ENCODE data around the gene MOB4.

MOB4 gene

DNA sequence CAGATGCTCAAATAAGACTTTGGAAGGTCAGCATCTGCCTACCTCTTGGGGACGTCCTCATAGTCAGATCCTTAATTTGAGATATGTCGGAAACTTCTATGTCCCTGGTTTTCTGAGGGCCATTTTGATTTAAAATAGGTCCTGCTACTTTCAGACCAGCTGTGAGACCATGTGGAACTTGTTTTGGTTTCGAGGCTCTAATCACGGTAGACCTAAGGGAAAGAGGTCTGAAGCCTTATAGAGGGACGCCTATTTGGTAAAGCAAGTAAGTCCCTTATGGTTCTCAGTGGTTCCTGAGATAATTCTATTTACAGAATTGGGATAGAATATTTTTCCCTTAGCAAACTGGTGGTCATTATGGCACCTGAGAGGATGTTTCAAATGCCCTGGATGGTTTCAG is 84.4 kb downstream of the MOB4 start:
- no peak for DNase-seq
- TF ChIP-seq, protein P1, sequence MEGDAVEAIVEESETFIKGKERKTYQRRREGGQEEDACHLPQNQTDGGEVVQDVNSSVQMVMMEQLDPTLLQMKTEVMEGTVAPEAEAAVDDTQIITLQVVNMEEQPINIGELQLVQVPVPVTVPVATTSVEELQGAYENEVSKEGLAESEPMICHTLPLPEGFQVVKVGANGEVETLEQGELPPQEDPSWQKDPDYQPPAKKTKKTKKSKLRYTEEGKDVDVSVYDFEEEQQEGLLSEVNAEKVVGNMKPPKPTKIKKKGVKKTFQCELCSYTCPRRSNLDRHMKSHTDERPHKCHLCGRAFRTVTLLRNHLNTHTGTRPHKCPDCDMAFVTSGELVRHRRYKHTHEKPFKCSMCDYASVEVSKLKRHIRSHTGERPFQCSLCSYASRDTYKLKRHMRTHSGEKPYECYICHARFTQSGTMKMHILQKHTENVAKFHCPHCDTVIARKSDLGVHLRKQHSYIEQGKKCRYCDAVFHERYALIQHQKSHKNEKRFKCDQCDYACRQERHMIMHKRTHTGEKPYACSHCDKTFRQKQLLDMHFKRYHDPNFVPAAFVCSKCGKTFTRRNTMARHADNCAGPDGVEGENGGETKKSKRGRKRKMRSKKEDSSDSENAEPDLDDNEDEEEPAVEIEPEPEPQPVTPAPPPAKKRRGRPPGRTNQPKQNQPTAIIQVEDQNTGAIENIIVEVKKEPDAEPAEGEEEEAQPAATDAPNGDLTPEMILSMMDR (IDR thresholded peaks at IDR 0.05; ENCODE audit: low read depth, low read length, missing control alignments) = no peak
- Histone ChIP-seq H3K27ac (no peak overlapping the region), H3K36me3 (replicated peaks) (no peaks in the 10 kb centered on the region), H3K4me3 (ENCODE audit: low read depth, low read length) (no peak overlapping the region), H3K27me3 (replicated peaks) (no peaks in the 10 kb centered on the region)
- in situ Hi-C loops (cut with HindIII; ENCODE audit: low pct_ligation_motif_present, low sequenced_read_pairs) = no loop called here

- Histone ChIP-seq H3K36me3 (replicated peaks) (no peaks in the 10 kb centered on the region), H3K27ac (no peak overlapping the region), H3K4me3 (ENCODE audit: low read depth, low read length) (no peak overlapping the region), H3K27me3 (replicated peaks) (no peaks in the 10 kb centered on the region)
- in situ Hi-C loops (cut with HindIII; ENCODE audit: low pct_ligation_motif_present, low sequenced_read_pairs) = no loop called here
- no peak for DNase-seq
- TF ChIP-seq, protein P1 (IDR thresholded peaks at IDR 0.05; ENCODE audit: low read depth, low read length, missing control alignments) = no peak
These were observed 85.9 kb downstream of the MOB4 start for GRCh38 chr2:197601726-197602125.

Data from brain microvascular endothelial cell (primary cell).